IPS-NIHi7 (cell line): ENCODE data around the gene ERH.
"Not testable (repeated sequence)": the region's sequence is repeated elsewhere in the genome, so short reads cannot be mapped to it uniquely, and the experiment has no call there.

Experiments
- DNase-seq: peaks from one replicate; pipeline ENCODE4 v3.0.0; 2012; ENCODE audit warnings: mixed read lengths; ENCODE audit errors: extremely low spot score

ERH gene

GRCh38 chr14:69395929-69396328, 2.2 kb downstream of the ERH start:
- DNase-seq, result no peak

DNA sequence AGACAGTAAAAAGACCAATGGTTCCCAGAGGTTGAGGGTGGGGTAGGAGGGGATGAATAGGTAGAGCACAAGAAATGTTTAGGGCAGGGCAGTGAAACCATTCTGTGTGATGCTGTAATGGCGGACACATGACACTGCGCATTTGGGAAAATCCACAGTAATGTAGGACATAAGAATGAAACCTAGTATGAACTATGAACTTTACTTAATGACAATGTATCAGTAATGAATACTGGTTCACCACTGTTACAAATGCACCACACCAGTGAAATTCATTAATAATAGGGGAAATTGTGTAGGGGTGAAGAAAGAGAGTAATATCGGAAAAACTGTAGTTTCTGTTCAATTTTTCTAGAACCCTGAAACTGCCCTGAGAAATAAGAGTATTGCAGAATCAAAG, 5.6 kb downstream of the ERH start:
- DNase-seq, result no peak

DNA sequence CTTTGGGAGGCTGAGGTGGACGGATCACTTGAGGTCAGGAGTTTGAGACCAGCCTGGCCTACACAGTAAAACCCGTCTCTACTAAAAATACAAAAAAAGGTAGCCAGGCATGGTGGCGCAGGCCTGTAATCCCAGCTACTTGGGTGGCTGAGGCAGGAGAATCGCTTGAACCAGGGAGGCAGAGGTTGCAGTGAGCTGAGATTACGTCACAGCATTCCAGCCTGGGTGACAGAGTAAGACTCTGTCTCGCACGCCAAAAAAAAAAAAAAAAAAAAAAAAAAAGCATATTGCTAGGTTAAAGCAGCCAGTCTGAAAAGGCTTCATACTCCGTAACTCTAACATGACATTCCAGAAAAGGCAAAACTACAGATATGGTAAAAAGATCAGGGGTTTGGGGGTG, 6.7 kb downstream of the ERH start:
- not testable (repeated sequence) for DNase-seq

- DNase-seq, result no peak
Measured at GRCh38 chr14:69387311-69387710, 10.8 kb downstream of the ERH start.

DNA sequence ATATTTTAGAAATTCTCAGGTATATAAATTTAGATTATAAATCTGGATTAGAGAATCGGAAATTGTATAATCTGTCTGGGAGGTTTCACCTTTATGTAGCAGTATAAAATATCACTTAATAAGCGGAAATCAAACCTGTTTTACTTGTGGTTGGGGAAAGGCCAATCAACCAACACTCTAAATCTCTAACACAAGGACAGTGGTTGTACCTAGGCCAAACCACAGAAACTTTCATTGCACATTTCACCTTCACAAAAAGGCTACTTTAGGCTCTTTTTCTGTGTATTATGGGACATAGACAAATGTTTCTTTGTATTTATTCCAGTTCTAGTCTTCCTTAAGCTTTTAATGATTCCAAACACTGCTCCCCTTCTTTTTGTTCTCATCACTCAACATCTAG, 19.8 kb downstream of the ERH start:
- no peak for DNase-seq

- DNase-seq, result no peak
Measured at GRCh38 chr14:69376439-69376838, 21.7 kb downstream of the ERH start.

DNA sequence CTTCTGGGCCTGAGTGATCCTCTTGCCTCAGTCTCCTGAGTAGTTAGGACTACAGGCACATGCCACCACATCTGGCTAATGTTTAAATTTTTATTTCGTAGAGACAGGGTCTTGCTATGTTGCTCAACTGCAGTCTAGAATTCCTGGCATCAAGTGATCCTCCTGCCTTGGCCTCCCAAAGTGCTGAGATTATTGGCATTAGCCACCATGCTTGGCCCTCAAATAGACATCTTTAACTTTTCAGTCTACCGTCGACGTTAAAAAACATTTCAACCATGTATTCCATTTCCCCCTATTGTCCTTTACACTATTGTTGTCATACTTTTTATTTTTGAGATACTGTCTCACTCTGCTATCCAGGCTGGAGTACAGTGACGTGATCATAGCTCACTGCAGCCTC, 22.4 kb downstream of the ERH start:
- DNase-seq, result no peak

- no peak for DNase-seq
Measured at GRCh38 chr14:69375182-69375581, 22.9 kb downstream of the ERH start.

DNA sequence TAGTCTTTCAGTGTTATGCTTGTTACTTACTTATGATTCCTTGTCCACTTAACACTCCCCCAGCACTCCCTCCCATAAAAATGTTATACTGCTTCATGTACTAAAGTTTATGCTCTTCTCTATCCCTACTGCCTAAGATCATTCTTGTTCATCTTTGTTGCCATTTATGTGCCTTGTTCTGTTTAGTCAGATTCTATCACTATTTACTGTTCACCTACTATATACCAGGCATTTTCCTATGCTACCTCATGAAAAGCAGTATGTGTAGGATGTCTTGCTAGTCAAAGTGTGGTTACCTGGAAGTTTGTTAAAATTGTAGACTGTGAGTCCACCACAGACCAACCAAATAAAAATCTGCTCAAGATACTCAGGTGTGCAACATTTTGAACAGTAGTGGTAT, 23.9 kb downstream of the ERH start:
- DNase-seq, result no peak

GRCh38 chr14:69373104-69373503, 25.0 kb downstream of the ERH start:
- no peak for DNase-seq

- DNase-seq, result no peak
Measured at GRCh38 chr14:69372146-69372545, 26.0 kb downstream of the ERH start.

- no peak for DNase-seq
Measured at GRCh38 chr14:69370061-69370460, 28.0 kb downstream of the ERH start.

DNA sequence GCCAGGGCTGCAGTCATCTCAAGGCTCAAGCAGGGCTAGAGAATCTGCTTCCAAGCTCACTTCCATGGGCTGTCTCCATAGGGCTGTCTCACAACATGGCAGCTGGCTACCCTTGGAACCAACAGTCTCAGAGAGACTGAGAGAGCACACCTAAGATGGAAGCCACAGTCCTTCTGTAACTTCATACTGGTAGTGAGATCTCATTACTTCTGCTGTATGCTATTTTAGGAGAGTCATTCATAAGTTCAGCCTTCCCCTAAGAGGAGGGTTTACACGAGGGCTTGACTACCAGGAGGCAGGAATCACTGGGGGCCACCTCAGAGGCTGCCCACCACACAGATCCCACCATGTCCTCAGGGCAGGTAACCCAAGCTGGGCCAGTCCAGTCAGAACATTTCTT, 29.7 kb downstream of the ERH start:
- DNase-seq, result no peak

DNA sequence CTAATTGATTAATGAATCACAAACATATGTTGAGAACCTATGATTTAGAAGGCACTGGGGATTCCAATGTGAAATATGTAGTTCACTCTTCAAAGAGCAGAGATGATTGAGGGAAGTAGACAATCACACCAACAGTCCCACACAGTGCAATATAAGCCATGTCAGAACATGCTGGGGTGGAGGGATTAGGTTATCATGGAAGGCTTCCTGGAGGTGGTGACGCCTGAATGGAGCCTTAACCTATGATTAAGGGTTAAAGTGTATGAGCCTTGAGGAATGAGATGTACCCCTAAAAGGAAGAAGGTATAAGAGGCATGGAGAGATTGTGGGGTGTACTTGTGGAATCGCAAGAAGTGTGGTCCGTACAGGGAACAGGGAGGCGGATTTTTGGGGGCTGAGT, 31.3 kb downstream of the ERH start:
- DNase-seq, result no peak

- DNase-seq, result no peak
Measured at GRCh38 chr14:69366069-69366468, 32.0 kb downstream of the ERH start.

DNA sequence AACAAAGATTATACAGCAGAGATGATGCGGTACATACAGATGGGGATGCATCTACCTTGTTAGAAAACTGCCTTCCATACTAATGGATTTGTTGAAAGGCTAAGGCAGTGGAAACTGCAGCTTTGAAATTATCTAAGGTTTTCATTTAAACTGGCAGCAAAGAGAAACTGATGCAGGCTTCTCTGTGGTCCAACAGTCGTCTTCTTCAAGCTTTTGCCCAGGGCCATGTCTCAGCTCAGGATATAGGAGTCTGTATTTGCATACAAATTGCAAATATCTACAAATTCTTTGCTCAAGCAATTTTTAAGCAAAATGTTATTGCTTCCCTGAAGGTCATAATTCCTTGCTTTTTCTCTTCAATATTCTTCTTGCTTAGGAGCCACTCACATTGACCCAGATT, 33.7 kb downstream of the ERH start:
- DNase-seq, result no peak

GRCh38 chr14:69363964-69364363, 34.1 kb downstream of the ERH start:
- DNase-seq, result no peak

- DNase-seq, result peak; percentile 75
Measured at GRCh38 chr14:69363055-69363454, 35.0 kb downstream of the ERH start.

DNA sequence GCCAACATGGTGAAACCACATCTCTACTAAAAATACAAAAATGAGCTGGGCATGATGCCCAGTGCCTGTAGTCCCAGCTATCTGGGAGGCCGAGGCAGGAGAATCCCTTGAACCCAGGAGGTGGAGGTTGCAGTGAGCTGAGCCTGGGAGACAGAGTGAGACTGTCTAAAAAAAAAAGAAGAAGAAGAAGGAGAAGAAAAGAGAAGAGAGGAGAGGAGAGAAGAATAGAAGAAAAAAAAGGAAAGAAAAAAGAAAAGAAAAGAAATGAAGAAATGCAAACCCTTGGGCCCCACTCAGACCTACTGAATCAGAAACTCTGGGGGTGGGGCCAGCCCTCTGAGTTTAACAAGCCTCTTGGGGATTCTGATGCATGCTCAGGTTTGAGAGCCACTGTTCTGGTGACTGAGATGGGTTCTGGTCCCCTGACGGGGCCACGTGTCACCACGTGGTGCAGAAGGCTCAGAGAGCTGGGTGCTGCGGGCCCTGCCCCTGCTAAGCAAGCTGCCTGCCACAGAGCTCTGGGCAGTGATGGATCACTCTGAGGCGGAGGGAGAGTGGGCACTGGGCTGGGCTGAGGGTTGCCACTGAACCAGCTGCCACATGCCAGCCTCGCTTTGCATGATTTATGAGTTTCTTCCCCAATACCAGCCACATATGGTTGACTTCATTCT, 37.5 kb downstream of the ERH start:
- DNase-seq, result no peak

DNA sequence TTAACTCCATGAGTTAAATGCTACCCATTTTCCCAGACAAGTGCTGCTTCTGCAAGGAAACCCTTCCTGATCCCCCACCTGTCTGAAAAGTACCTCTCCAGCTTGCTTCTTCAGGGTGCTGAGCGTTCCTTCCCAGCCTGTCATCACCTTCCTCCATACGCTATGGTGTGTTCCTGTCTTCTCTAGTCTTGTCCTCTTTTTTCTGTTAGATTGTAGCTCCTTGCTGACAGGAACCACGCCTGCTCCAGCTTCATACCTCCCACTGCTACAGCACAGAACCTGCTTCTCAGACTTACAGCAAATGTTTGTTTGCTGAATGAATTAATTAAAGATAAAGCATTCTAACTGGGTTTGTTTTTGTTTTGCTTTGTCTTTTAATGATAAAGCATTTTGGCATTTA, 39.1 kb downstream of the ERH start:
- no peak for DNase-seq

- no peak for DNase-seq
Measured at GRCh38 chr14:69358233-69358963, 39.7 kb downstream of the ERH start.

GRCh38 chr14:69357544-69358200, 40.4 kb downstream of the ERH start:
- DNase-seq, result no peak

DNA sequence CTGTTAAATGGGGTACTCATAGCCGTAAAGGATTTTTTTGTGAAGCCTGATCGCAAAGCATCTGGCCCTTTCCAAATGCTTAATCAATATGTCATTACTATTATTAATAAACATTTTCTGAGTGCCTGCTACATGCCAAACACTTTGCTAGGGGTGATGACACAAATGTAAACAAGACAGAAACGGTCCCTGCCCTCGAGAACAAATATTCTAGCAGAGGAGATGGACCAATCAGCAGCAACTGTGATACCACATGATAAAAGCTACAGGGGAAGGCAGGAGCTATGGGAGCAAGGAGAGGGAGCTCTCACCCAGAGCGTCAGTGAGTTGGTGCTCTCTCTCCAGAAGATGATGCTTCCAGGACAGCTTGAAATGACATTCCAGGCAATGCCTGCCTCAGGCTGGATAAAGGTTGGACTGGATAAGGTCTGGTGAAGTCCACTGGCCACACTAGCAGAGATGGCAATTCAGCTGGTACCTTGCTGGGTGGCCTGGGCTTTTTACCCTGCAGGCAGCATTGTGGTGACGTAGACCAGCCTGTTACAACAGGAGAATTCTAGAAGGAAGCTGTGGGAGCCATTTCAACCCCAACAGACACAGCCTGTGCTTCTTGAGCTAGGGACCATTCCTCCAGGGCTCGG, 41.1 kb downstream of the ERH start:
- DNase-seq, result no peak
